Fibroblast of lung (primary cell): ENCODE measurements around the gene CDC16. TPM values are rescaled to one million over a fixed set of nuclear protein-coding genes. Genes with fewer than 3 reads are reported as not detected.
A peak's percentile ranks its signal among the peaks of the same experiment; 100 is the strongest.
"Not testable (repeated sequence)": the region's sequence is repeated elsewhere in the genome, so short reads cannot be mapped to it uniquely, and the experiment has no call there.

ENCODE experiments used
- DNase-seq, 2 donors: peaks; one replicate each; pipeline versions ENCODE4 v3.0.0 to v3.0.0-alpha.2; 2010; ENCODE audit warnings: low read depth in 2 of 2
- H2AFZ ChIP-seq: 2 replicates; pipeline ENCODE4 v1.5.1; 2012; ENCODE audit warnings: low read length, control low read depth, inconsistent platforms
- H3K27ac ChIP-seq: 2 replicates; pipeline ENCODE4 v1.5.1; 2011; ENCODE audit warnings: low read length, control low read depth; ENCODE audit not compliant: insufficient read depth
- H3K27me3 ChIP-seq: 2 replicates; pipeline ENCODE4 v1.5.1; 2011; ENCODE audit warnings: mild to moderate bottlenecking, low read length; ENCODE audit not compliant: control insufficient read depth, insufficient read depth
- H3K36me3 ChIP-seq: 2 replicates; pipeline ENCODE4 v1.5.1; 2011; ENCODE audit warnings: low read length; ENCODE audit not compliant: control insufficient read depth, insufficient read depth
- H3K4me1 ChIP-seq: 2 replicates; pipeline ENCODE4 v1.5.1; 2011; ENCODE audit warnings: low read length; ENCODE audit not compliant: control insufficient read depth, insufficient read depth; ENCODE audit errors: extremely low read depth
- H3K4me2 ChIP-seq: 2 replicates; pipeline ENCODE4 v1.5.1; 2011; ENCODE audit warnings: low read length, control low read depth; ENCODE audit not compliant: insufficient read depth; ENCODE audit errors: extremely low read depth
- H3K4me3 ChIP-seq, 4 experiments: fragments of 200-600 bp in 1 of 4; sonication (generic) in 1 of 4; replicated peaks in 1 of 4; 2 replicates each; pipeline ENCODE4 v1.5.1; 2011 to 2016; ENCODE audit warnings: low read length in 4 of 4, low read depth in 3 of 4, mild to moderate bottlenecking in 3 of 4, control low read depth in 2 of 4, inconsistent platforms in 1 of 4, mixed read lengths in 1 of 4; ENCODE audit not compliant: insufficient read depth in 1 of 4; ENCODE audit errors: control extremely low read depth in 1 of 4
- H3K79me2 ChIP-seq: 2 replicates; pipeline ENCODE4 v1.5.1; 2012; ENCODE audit warnings: mild to moderate bottlenecking, low read length, inconsistent platforms; ENCODE audit not compliant: control insufficient read depth, insufficient read depth
- H3K9ac ChIP-seq: 2 replicates; pipeline ENCODE4 v1.5.1; 2011; ENCODE audit warnings: mild to moderate bottlenecking, low read length, control low read depth; ENCODE audit not compliant: insufficient read depth
- H3K9me3 ChIP-seq: 2 replicates; pipeline ENCODE4 v1.5.1; 2012; ENCODE audit warnings: low read depth, low read length; ENCODE audit not compliant: control insufficient read depth, insufficient read depth
- H4K20me1 ChIP-seq: 2 replicates; pipeline ENCODE4 v1.5.1; 2011; ENCODE audit warnings: low read length; ENCODE audit not compliant: control insufficient read depth, insufficient read depth; ENCODE audit errors: extremely low read depth
- CTCF ChIP-seq, 2 donors: IDR thresholded peaks in 1 of 2; conservative IDR thresholded peaks in 1 of 2; 1 replicate in 1 of 2; 2 replicates in 1 of 2; pipeline ENCODE4 v1.5.1; 2011 to 2012; ENCODE audit warnings: low read length in 2 of 2, control low read depth in 1 of 2, inconsistent platforms in 1 of 2, low read depth in 1 of 2, mild to moderate bottlenecking in 1 of 2
- EZH2 ChIP-seq: IDR thresholded peaks from 2 replicates; pipeline ENCODE4 v1.5.1; 2012; ENCODE audit warnings: low read length, control low read depth, mild to moderate bottlenecking; ENCODE audit errors: missing control alignments
- polyA plus RNA-seq, 2 donors: library from polyadenylated mRNA; depleted of rRNA in 1 of 2; stranded (reverse) in 1 of 2; unstranded in 1 of 2; fragments of >200 nt; gene quantifications; 2 replicates each; pipeline ENCODE4 v1.2.1, GENCODE V29; 2011 to 2012; ENCODE audit warnings: missing spikeins in 1 of 2
- total RNA-seq: library from RNA; depleted of rRNA; stranded (reverse); fragments of >200 nt; gene quantifications from 2 replicates; pipeline ENCODE4 v1.2.1, GENCODE V29; 2014

CDC16 gene
- total and polyA plus RNA-seq, 2 donors (not counting 1 experiment from before 2014, with no cell fraction given), result 52.2 to 101 TPM

GRCh38 chr13:114261328-114261965 lies 26.8 kb downstream of the CDC16 start:
- Histone ChIP-seq H3K27me3 (no peaks in the 10 kb centered on the region), H3K9me3 (no peaks in the 10 kb centered on the region), H3K4me1 (no peaks in the 10 kb centered on the region), H3K79me2 (no peaks in the 10 kb centered on the region), H3K36me3 (peaks cover 22% of the 10 kb centered on the region), H4K20me1 (no peaks in the 10 kb centered on the region), H3K4me3 (no peak overlapping the region), H3K27ac (no peak overlapping the region), H3K4me2 (no peak overlapping the region), H3K9ac (no peak overlapping the region), H2AFZ (no peak overlapping the region)
- peak in 1 of 2 donors; percentile 23 for DNase-seq
- TF ChIP-seq CTCF (conservative IDR thresholded peaks at IDR 0.05 in 1 of 2, IDR thresholded peaks at IDR 0.05 in 1 of 2; ENCODE audit: low read depth in 1 of 2, low read length in 2 of 2) (no peak), EZH2 (no peak)

GRCh38 chr13:114263578-114263977 lies 28.9 kb downstream of the CDC16 start:
- peak in 1 of 2 donors; percentile 54 for DNase-seq
- Histone ChIP-seq H3K9me3 (no peaks in the 10 kb centered on the region), H4K20me1 (no peaks in the 10 kb centered on the region), H2AFZ (no peak overlapping the region), H3K27me3 (no peaks in the 10 kb centered on the region), H3K4me2 (no peak overlapping the region), H3K4me3 (no peak overlapping the region), H3K36me3 (peaks cover 21% of the 10 kb centered on the region), H3K4me1 (no peaks in the 10 kb centered on the region), H3K79me2 (no peaks in the 10 kb centered on the region), H3K27ac (no peak overlapping the region), H3K9ac (no peak overlapping the region)
- TF ChIP-seq CTCF (conservative IDR thresholded peaks at IDR 0.05 in 1 of 2, IDR thresholded peaks at IDR 0.05 in 1 of 2; ENCODE audit: low read depth in 1 of 2, low read length in 2 of 2), result no peak
- no peak for TF ChIP-seq EZH2

GRCh38 chr13:114264313-114264712 lies 29.6 kb downstream of the CDC16 start:
- not testable (repeated sequence) for H2AFZ ChIP-seq, H3K27ac ChIP-seq, H3K4me2 ChIP-seq, H3K9ac ChIP-seq, H3K79me2 ChIP-seq, H3K27me3 ChIP-seq, H3K9me3 ChIP-seq, H4K20me1 ChIP-seq, H3K4me1 ChIP-seq, H3K4me3 ChIP-seq
- peaks cover 22% of the 10 kb centered on the region for H3K36me3 ChIP-seq
- DNase-seq, result peak in 1 of 2 donors; percentile 18
